ENCODE data around the gene NCS1.

Gene NCS1

GRCh38 chr9:130193103-130193502 lies 20.9 kb downstream of the NCS1 start:
- TF ChIP-seq SIN3A (IDR thresholded peaks at IDR 0.05; ENCODE audit: borderline replicate concordance, insufficient read depth, low read length) (no peak), POLR2AphosphoS5 (IDR thresholded peaks at IDR 0.05; ENCODE audit: low read depth, low read length) (no peak), FOXP2 (optimal IDR thresholded peaks at IDR 0.05; ENCODE audit: borderline replicate concordance, extremely low read depth, extremely low read length, insufficient read depth) (no peak), REST (IDR thresholded peaks at IDR 0.05; ENCODE audit: insufficient read depth in 1 of 2, low read depth in 2 of 2, low read length in 2 of 2) (no peak), TAF1 (IDR thresholded peaks at IDR 0.05; ENCODE audit: borderline replicate concordance, insufficient read depth, low read length) (no peak)

GRCh38 chr9:130193531-130194377 lies 21.6 kb downstream of the NCS1 start:
- no peak for TF ChIP-seq TAF1 (IDR thresholded peaks at IDR 0.05; ENCODE audit: borderline replicate concordance, insufficient read depth, low read length)
- TF ChIP-seq FOXP2 (optimal IDR thresholded peaks at IDR 0.05; ENCODE audit: borderline replicate concordance, extremely low read depth, extremely low read length, insufficient read depth) = no peak
- no peak for TF ChIP-seq SIN3A (IDR thresholded peaks at IDR 0.05; ENCODE audit: borderline replicate concordance, insufficient read depth, low read length)
- no peak for TF ChIP-seq REST (IDR thresholded peaks at IDR 0.05; ENCODE audit: insufficient read depth in 1 of 2, low read depth in 2 of 2, low read length in 2 of 2)

- TF ChIP-seq SIN3A (IDR thresholded peaks at IDR 0.05; ENCODE audit: borderline replicate concordance, insufficient read depth, low read length) (no peak), FOXP2 (optimal IDR thresholded peaks at IDR 0.05; ENCODE audit: borderline replicate concordance, extremely low read depth, extremely low read length, insufficient read depth) (no peak), REST (IDR thresholded peaks at IDR 0.05; ENCODE audit: insufficient read depth in 1 of 2, low read depth in 2 of 2, low read length in 2 of 2) (no peak), POLR2AphosphoS5 (IDR thresholded peaks at IDR 0.05; ENCODE audit: low read depth, low read length) (no peak), TAF1 (IDR thresholded peaks at IDR 0.05; ENCODE audit: borderline replicate concordance, insufficient read depth, low read length) (no peak)
Observed at GRCh38 chr9:130194378-130194932, 22.3 kb downstream of the NCS1 start.

- TF ChIP-seq POLR2AphosphoS5 (IDR thresholded peaks at IDR 0.05; ENCODE audit: low read depth, low read length) (no peak), TAF1 (IDR thresholded peaks at IDR 0.05; ENCODE audit: borderline replicate concordance, insufficient read depth, low read length) (no peak), SIN3A (IDR thresholded peaks at IDR 0.05; ENCODE audit: borderline replicate concordance, insufficient read depth, low read length) (no peak), FOXP2 (optimal IDR thresholded peaks at IDR 0.05; ENCODE audit: borderline replicate concordance, extremely low read depth, extremely low read length, insufficient read depth) (no peak), REST (IDR thresholded peaks at IDR 0.05; ENCODE audit: insufficient read depth in 1 of 2, low read depth in 2 of 2, low read length in 2 of 2) (no peak)
Observed at GRCh38 chr9:130195638-130196037, 23.4 kb downstream of the NCS1 start.
